Endothelial cell of umbilical vein (primary cell): Measurements from ENCODE around the gene MEOX1. TPM values are rescaled to one million over a fixed set of nuclear protein-coding genes. Genes with fewer than 3 reads are reported as not detected.

ENCODE experiments used
- BruUV-seq: library from RNA; stranded (reverse); fragments of 400-500 nt; replicated peaks from 2 replicates; lab custom pipeline; 2021; lab: Mats Ljungman, UMichigan
- CTCF ChIA-PET: fragments of 300-600, 350-600 bp; sonication (Branson Sonifier 250); formaldehyde crosslinking; loops from one replicate; lab custom pipeline; 2021; ENCODE audit warnings: antibody characterized with exemption, inconsistent platforms; lab: Charles Lee
- POLR2A ChIA-PET: fragments of 300-600, 350-600 bp; sonication (Branson Sonifier 250); formaldehyde crosslinking; loops from one replicate; lab custom pipeline; 2021; ENCODE audit warnings: antibody characterized with exemption, inconsistent platforms; lab: Charles Lee
- DNase-seq: peaks from one replicate; pipeline ENCODE4 v3.0.0-alpha.2; 2011; ENCODE audit warnings: low read depth, low spot score
- FAIRE-seq: peaks from 2 replicates; lab custom pipeline; 2011; peaks lifted over from hg19 to GRCh38; lab: Jason Lieb, UNC
- H2AFZ ChIP-seq: 2 replicates; pipeline ENCODE4 v1.6.0; 2012; ENCODE audit warnings: low read depth, low read length, control low read depth, inconsistent platforms
- H3K27ac ChIP-seq: 2 replicates; pipeline ENCODE4 v1.5.1; 2011; ENCODE audit warnings: low read depth, mild to moderate bottlenecking, control low read depth, low read length, moderate library complexity; ENCODE audit not compliant: insufficient read depth
- H3K27me3 ChIP-seq, 2 experiments: 2 replicates each; pipeline versions ENCODE4 v1.6.0 to v1.6.1; 2011; ENCODE audit warnings: low read length in 2 of 2, mixed read lengths in 1 of 2; ENCODE audit not compliant: control insufficient read depth in 2 of 2, insufficient read depth in 2 of 2
- H3K36me3 ChIP-seq, 2 experiments: 2 replicates in 1 of 2; 3 replicates in 1 of 2; pipeline ENCODE4 v1.5.1; 2011; ENCODE audit warnings: low read length in 2 of 2, mild to moderate bottlenecking in 1 of 2, moderate library complexity in 1 of 2; ENCODE audit not compliant: control insufficient read depth in 2 of 2, insufficient read depth in 2 of 2; ENCODE audit errors: extremely low read depth in 1 of 2
- H3K4me1 ChIP-seq: 3 replicates; pipeline ENCODE4 v1.5.1; 2011; ENCODE audit warnings: mild to moderate bottlenecking, low read length; ENCODE audit not compliant: control insufficient read depth, insufficient read depth; ENCODE audit errors: extremely low read depth
- H3K4me2 ChIP-seq: 2 replicates; pipeline ENCODE4 v1.6.1; 2011; ENCODE audit warnings: low read length, control low read depth, mixed read lengths; ENCODE audit not compliant: insufficient read depth
- H3K4me3 ChIP-seq, 3 experiments: fragments of 200-600 bp in 1 of 3; sonication (generic), shearing (Covaris generic) in 1 of 3; replicated peaks in 1 of 3; 2 replicates each; pipeline ENCODE4 v1.5.1; 2011 to 2016; ENCODE audit warnings: control low read depth in 3 of 3, low read length in 3 of 3, mild to moderate bottlenecking in 2 of 3, inconsistent platforms in 1 of 3, low read depth in 1 of 3, moderate library complexity in 1 of 3; ENCODE audit not compliant: insufficient read depth in 1 of 3
- H3K79me2 ChIP-seq: 2 replicates; pipeline ENCODE4 v1.6.0; 2012; ENCODE audit warnings: low read length, inconsistent platforms; ENCODE audit not compliant: control insufficient read depth, insufficient read depth
- H3K9ac ChIP-seq: replicated peaks from 2 replicates; pipeline ENCODE3; 2011; ENCODE audit warnings: low read length, control low read depth; ENCODE audit not compliant: insufficient read depth; ENCODE audit errors: extremely low read depth
- H3K9me1 ChIP-seq: replicated peaks from 3 replicates; pipeline ENCODE4 v1.6.0; 2011; ENCODE audit warnings: mild to moderate bottlenecking, low read length; ENCODE audit not compliant: control insufficient read depth, insufficient read depth; ENCODE audit errors: extremely low read depth
- H3K9me3 ChIP-seq: replicated peaks from 2 replicates; pipeline ENCODE4 v1.5.1; 2012; ENCODE audit warnings: low read length, inconsistent platforms; ENCODE audit not compliant: control insufficient read depth, insufficient read depth
- H4K20me1 ChIP-seq: replicated peaks from 2 replicates; pipeline ENCODE3; 2011; ENCODE audit warnings: mild to moderate bottlenecking, low read length; ENCODE audit not compliant: control insufficient read depth, insufficient read depth; ENCODE audit errors: extremely low read depth
- EZH2 ChIP-seq: IDR thresholded peaks from 2 replicates; pipeline ENCODE4 v1.6.1; 2012; ENCODE audit warnings: borderline replicate concordance, low read depth, mild to moderate bottlenecking, moderate library complexity, low read length, inconsistent platforms; ENCODE audit not compliant: severe bottlenecking
- FOS ChIP-seq: IDR thresholded peaks from 2 replicates; pipeline ENCODE4 v1.6.1; 2011; ENCODE audit warnings: mild to moderate bottlenecking, low read length, moderate library complexity, borderline replicate concordance; ENCODE audit not compliant: insufficient read depth
- GATA2 ChIP-seq: IDR thresholded peaks from 2 replicates; pipeline ENCODE4 v1.7.0; 2011; ENCODE audit warnings: low read depth, mild to moderate bottlenecking, moderate library complexity, mixed read lengths, low read length; ENCODE audit not compliant: insufficient read length, insufficient read depth
- JUN ChIP-seq: IDR thresholded peaks from 2 replicates; pipeline ENCODE4 v1.6.1; 2011; ENCODE audit warnings: borderline replicate concordance, low read depth; ENCODE audit not compliant: insufficient read length, insufficient read depth
- MYC ChIP-seq: IDR thresholded peaks from one replicate; pipeline ENCODE4 v1.6.1; 2011; ENCODE audit warnings: mild to moderate bottlenecking, low read depth, low read length
- POLR2A ChIP-seq: IDR thresholded peaks from 2 replicates; pipeline ENCODE4 v1.6.1; 2012; ENCODE audit warnings: low read depth, mild to moderate bottlenecking, control low read depth, low read length
- POLR2AphosphoS5 ChIP-seq: IDR thresholded peaks from 2 replicates; pipeline ENCODE4 v1.6.1; 2012; ENCODE audit warnings: low read depth, mild to moderate bottlenecking, control low read depth, low read length, moderate library complexity; ENCODE audit not compliant: insufficient read depth
- dilution Hi-C: fragments of 300-500 bp; cut with MboI; formaldehyde crosslinking; loops from one replicate; pipeline ENCODE4 v1.15.0; 2019; ENCODE audit warnings: low sequenced_read_pairs; ENCODE audit not compliant: extremely low pct_ligation_motif_present
- intact Hi-C: fragments of 100-400 bp; cut with micrococcal nuclease; formaldehyde crosslinking; loops from one replicate; pipeline ENCODE4 v1.10.0; 2022
- polyA plus RNA-seq, 4 experiments: library from polyadenylated mRNA; depleted of rRNA in 3 of 4; stranded (reverse) in 3 of 4; unstranded in 1 of 4; fragments of >200 nt; gene quantifications; 2 replicates each; pipeline versions ENCODE4 v1.2.1 to v1.2.3, GENCODE V29; 2011 to 2012; ENCODE audit warnings: missing spikeins in 1 of 4
- total RNA-seq: library from RNA; stranded (reverse); gene quantifications from 2 replicates; pipeline ENCODE4 v1.2.3, GENCODE V29; 2021
- TF ChIP-seq, protein P1 (sequence below): IDR thresholded peaks from 2 replicates; pipeline ENCODE4 v1.6.1; 2011; ENCODE audit not compliant: insufficient read depth, insufficient read length
- TF ChIP-seq, protein P2 (sequence below), 2 donors: IDR thresholded peaks; 1 replicate in 1 of 2; 2 replicates in 1 of 2; pipeline ENCODE4 v1.5.1; 2011; ENCODE audit warnings: low read length in 2 of 2, mild to moderate bottlenecking in 2 of 2, moderate library complexity in 2 of 2, control low read depth in 1 of 2, inconsistent platforms in 1 of 2, low read depth in 1 of 2; ENCODE audit not compliant: insufficient read depth in 1 of 2; ENCODE audit errors: extremely low read depth in 1 of 2

MEOX1 gene
- total and polyA plus RNA-seq, 2 donors (not counting 3 experiments of a cell fraction or from before 2014, with no cell fraction given), result 0.06 TPM; not detected in 1

DNA sequence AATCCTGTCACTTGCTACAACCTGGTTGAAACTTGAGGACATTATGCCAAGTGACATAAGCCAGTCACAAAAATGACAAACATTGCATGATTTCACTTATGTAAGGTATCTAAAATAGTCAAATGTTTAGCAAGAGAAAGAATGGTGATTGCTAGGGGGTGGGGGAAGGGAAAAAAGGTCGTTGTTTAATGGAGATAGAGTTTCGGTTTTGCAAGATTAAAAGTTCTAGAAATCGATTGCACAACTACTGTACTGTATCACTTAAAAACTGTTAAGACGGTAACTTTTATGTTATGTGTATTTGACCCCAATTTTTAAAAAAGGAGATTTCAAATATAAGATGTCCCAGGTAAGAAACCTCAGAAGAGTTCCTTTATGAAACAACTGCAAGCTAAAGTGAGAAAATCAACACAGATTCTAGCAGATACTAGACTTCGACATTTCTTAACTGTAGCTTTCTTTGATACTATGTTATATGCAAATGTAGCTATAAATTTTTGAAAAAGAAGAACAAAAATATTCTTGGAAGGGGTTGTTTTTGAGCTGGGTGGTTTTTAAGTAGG is 5.9 kb downstream of the MEOX1 start:
- Histone ChIP-seq H3K4me3 (no peak overlapping the region), H3K79me2 (no peaks in the 10 kb centered on the region), H3K36me3 (no peaks in the 10 kb centered on the region), H3K9me3 (no peaks in the 10 kb centered on the region), H4K20me1 (no peaks in the 10 kb centered on the region), H2AFZ (no peak overlapping the region), H3K4me2 (no peak overlapping the region), H3K9ac (no peak overlapping the region), H3K27ac (no peak overlapping the region), H3K4me1 (no peaks in the 10 kb centered on the region), H3K9me1 (no peaks in the 10 kb centered on the region), H3K27me3 (peaks cover 0 to 2% of the 10 kb centered on the region in 2 experiments)
- ChIA-PET POLR2A (interaction anchor here (0.5 kb wide), 1 partner anchor 16 kb away, joined by 6 read pairs; no protein-coding TSS in a partner anchor), CTCF (interaction anchor here (0.7 to 3.3 kb wide), 4 partner anchors 10 to 71 kb away, joined by 3 to 13 read pairs (median 3); no protein-coding TSS in a partner anchor)
- intact Hi-C loops (no loop called here), dilution Hi-C loops (no loop called here)
- no TSS peak for BruUV-seq
- FAIRE-seq, result no peak
- DNase-seq, result no peak
- TF ChIP-seq, protein P1, sequence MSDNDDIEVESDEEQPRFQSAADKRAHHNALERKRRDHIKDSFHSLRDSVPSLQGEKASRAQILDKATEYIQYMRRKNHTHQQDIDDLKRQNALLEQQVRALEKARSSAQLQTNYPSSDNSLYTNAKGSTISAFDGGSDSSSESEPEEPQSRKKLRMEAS, result no peak
- TF ChIP-seq POLR2A (no peak), MYC (no peak), JUN (no peak), GATA2 (no peak), FOS (no peak), POLR2AphosphoS5 (no peak), EZH2 (no peak)
- TF ChIP-seq, protein P2, sequence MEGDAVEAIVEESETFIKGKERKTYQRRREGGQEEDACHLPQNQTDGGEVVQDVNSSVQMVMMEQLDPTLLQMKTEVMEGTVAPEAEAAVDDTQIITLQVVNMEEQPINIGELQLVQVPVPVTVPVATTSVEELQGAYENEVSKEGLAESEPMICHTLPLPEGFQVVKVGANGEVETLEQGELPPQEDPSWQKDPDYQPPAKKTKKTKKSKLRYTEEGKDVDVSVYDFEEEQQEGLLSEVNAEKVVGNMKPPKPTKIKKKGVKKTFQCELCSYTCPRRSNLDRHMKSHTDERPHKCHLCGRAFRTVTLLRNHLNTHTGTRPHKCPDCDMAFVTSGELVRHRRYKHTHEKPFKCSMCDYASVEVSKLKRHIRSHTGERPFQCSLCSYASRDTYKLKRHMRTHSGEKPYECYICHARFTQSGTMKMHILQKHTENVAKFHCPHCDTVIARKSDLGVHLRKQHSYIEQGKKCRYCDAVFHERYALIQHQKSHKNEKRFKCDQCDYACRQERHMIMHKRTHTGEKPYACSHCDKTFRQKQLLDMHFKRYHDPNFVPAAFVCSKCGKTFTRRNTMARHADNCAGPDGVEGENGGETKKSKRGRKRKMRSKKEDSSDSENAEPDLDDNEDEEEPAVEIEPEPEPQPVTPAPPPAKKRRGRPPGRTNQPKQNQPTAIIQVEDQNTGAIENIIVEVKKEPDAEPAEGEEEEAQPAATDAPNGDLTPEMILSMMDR (IDR thresholded peaks at IDR 0.05; ENCODE audit: extremely low read depth in 1 of 2, insufficient read depth in 1 of 2, low read depth in 1 of 2, low read length in 2 of 2), result no peak
